Keratinocyte (primary cell): ENCODE measurements around the gene NLRP14. TPM values are rescaled to one million over a fixed set of nuclear protein-coding genes. Genes with fewer than 3 reads are reported as not detected.

ENCODE experiments used
- DNase-seq: peaks from one replicate; pipeline ENCODE4 v3.0.0-alpha.2; 2011; ENCODE audit warnings: low read depth, missing footprints, low spot score
- FAIRE-seq: peaks from 2 replicates; lab custom pipeline; 2011; peaks lifted over from hg19 to GRCh38; lab: Jason Lieb, UNC
- H2AFZ ChIP-seq: 2 replicates; pipeline ENCODE4 v1.6.0; 2012; ENCODE audit warnings: low read length, control low read depth, inconsistent platforms; ENCODE audit not compliant: control insufficient read depth
- H3K27ac ChIP-seq: 2 replicates; pipeline ENCODE4 v1.5.1; 2011; ENCODE audit warnings: low read length; ENCODE audit not compliant: control insufficient read depth, insufficient read depth
- H3K27me3 ChIP-seq: 3 replicates; pipeline ENCODE4 v1.6.0; 2011; ENCODE audit warnings: low read length; ENCODE audit not compliant: control insufficient read depth, insufficient read depth; ENCODE audit errors: extremely low read depth
- H3K36me3 ChIP-seq, 2 experiments: 2 replicates in 1 of 2; 3 replicates in 1 of 2; pipeline ENCODE4 v1.5.1; 2011; ENCODE audit warnings: low read length in 2 of 2, mild to moderate bottlenecking in 1 of 2; ENCODE audit not compliant: control insufficient read depth in 2 of 2, insufficient read depth in 2 of 2; ENCODE audit errors: extremely low read depth in 1 of 2
- H3K4me1 ChIP-seq: 3 replicates; pipeline ENCODE4 v1.5.1; 2011; ENCODE audit warnings: low read length; ENCODE audit not compliant: control insufficient read depth, insufficient read depth; ENCODE audit errors: extremely low read depth
- H3K4me2 ChIP-seq: 3 replicates; pipeline ENCODE4 v1.6.0; 2011; ENCODE audit warnings: low read depth, low read length; ENCODE audit not compliant: control insufficient read depth, insufficient read depth; ENCODE audit errors: extremely low read depth
- H3K4me3 ChIP-seq, 3 experiments: fragments of 200-600 bp in 1 of 3; sonication (generic) in 1 of 3; 2 replicates in 2 of 3; 3 replicates in 1 of 3; pipeline ENCODE4 v1.5.1; 2011 to 2016; ENCODE audit warnings: low read length in 3 of 3, mild to moderate bottlenecking in 3 of 3, control low read depth in 2 of 3, inconsistent platforms in 1 of 3, low read depth in 1 of 3, mixed read lengths in 1 of 3, mixed run types in 1 of 3, moderate library complexity in 1 of 3; ENCODE audit not compliant: control insufficient read depth in 2 of 3, insufficient read depth in 2 of 3; ENCODE audit errors: extremely low read depth in 1 of 3
- H3K79me2 ChIP-seq: 2 replicates; pipeline ENCODE4 v1.6.0; 2012; ENCODE audit warnings: low read length; ENCODE audit not compliant: control insufficient read depth, insufficient read depth
- H3K9ac ChIP-seq: 3 replicates; pipeline ENCODE4 v1.6.0; 2011; ENCODE audit warnings: low read length; ENCODE audit not compliant: control insufficient read depth, insufficient read depth; ENCODE audit errors: extremely low read depth
- H3K9me1 ChIP-seq: 3 replicates; pipeline ENCODE4 v1.6.0; 2011; ENCODE audit warnings: low read length; ENCODE audit not compliant: control insufficient read depth, insufficient read depth; ENCODE audit errors: extremely low read depth
- H3K9me3 ChIP-seq: 2 replicates; pipeline ENCODE4 v1.5.1; 2012; ENCODE audit warnings: low read depth, low read length; ENCODE audit not compliant: control insufficient read depth
- H4K20me1 ChIP-seq: 3 replicates; pipeline ENCODE4 v1.6.0; 2011; ENCODE audit warnings: low read length; ENCODE audit not compliant: control insufficient read depth, insufficient read depth; ENCODE audit errors: extremely low read depth
- EZH2 ChIP-seq: IDR thresholded peaks from one replicate; pipeline ENCODE4 v1.6.1; 2012; ENCODE audit warnings: inconsistent platforms, mild to moderate bottlenecking, low read length, moderate library complexity
- dilution Hi-C: fragments of 300-500 bp; cut with MboI; formaldehyde crosslinking; loops from one replicate; pipeline ENCODE4 v1.7.0; 2020; ENCODE audit warnings: low sequenced_read_pairs; ENCODE audit not compliant: extremely low pct_ligation_motif_present
- polyA plus RNA-seq, 5 experiments: library from polyadenylated mRNA; depleted of rRNA in 3 of 5; stranded (reverse) in 3 of 5; stranded (forward) in 1 of 5; unstranded in 1 of 5; fragments of >200 nt; gene quantifications; 1 replicate in 1 of 5; 2 replicates in 3 of 5; 3 replicates in 1 of 5; pipeline versions ENCODE4 v1.2.1 to v1.2.3, GENCODE V29; 2011 to 2012; ENCODE audit warnings: missing spikeins in 2 of 5, low read depth in 1 of 5, low replicate concordance in 1 of 5
- TF ChIP-seq, protein P1 (sequence below), 3 experiments: IDR thresholded peaks in 1 of 3; conservative IDR thresholded peaks in 1 of 3; optimal IDR thresholded peaks in 1 of 3; 2 replicates in 2 of 3; 3 replicates in 1 of 3; pipeline versions ENCODE3 to v1.5.1; 2011; ENCODE audit warnings: low read length in 3 of 3, mild to moderate bottlenecking in 3 of 3, moderate library complexity in 2 of 3, control low read depth in 1 of 3, inconsistent platforms in 1 of 3; ENCODE audit not compliant: insufficient read depth in 2 of 3; ENCODE audit errors: extremely low read depth in 1 of 3

The NLRP14 gene
- polyA plus RNA-seq, 1 donor (not counting 4 experiments of a cell fraction or from before 2014, with no cell fraction given): 0.03 TPM

DNA sequence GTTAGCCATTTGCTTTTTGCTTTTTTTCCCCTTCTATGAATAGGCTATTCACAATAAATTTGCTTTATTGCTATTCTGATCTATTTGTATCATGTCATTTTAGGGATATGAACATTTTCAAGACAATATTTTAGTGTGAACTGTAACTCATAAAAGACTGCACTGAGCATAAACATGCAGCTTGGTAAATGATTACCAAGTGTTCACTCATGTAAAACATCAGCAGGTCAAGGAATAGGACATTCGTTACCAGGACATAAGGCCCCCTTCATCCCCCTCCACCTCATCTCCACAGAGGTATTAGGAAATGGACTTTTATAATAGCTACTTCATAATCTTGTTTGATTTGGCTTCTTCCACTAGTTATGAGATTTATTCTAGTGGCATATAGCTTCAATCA lies 12.4 kb downstream of the NLRP14 start:
- no peaks in the 10 kb centered on the region for H3K79me2 ChIP-seq
- no peaks in the 10 kb centered on the region for H4K20me1 ChIP-seq
- H3K27me3 ChIP-seq: no peaks in the 10 kb centered on the region
- H2AFZ ChIP-seq: no peak overlapping the region
- no peaks in the 10 kb centered on the region for H3K9me3 ChIP-seq
- H3K4me3 ChIP-seq: no peak overlapping the region
- FAIRE-seq: no peak
- no peak overlapping the region for H3K27ac ChIP-seq
- no peaks in the 10 kb centered on the region for H3K9me1 ChIP-seq
- H3K9ac ChIP-seq: no peak overlapping the region
- no peak for DNase-seq
- no peak overlapping the region for H3K4me2 ChIP-seq
- dilution Hi-C loops: no loop called here
- no peak for TF ChIP-seq EZH2
- TF ChIP-seq, protein P1, sequence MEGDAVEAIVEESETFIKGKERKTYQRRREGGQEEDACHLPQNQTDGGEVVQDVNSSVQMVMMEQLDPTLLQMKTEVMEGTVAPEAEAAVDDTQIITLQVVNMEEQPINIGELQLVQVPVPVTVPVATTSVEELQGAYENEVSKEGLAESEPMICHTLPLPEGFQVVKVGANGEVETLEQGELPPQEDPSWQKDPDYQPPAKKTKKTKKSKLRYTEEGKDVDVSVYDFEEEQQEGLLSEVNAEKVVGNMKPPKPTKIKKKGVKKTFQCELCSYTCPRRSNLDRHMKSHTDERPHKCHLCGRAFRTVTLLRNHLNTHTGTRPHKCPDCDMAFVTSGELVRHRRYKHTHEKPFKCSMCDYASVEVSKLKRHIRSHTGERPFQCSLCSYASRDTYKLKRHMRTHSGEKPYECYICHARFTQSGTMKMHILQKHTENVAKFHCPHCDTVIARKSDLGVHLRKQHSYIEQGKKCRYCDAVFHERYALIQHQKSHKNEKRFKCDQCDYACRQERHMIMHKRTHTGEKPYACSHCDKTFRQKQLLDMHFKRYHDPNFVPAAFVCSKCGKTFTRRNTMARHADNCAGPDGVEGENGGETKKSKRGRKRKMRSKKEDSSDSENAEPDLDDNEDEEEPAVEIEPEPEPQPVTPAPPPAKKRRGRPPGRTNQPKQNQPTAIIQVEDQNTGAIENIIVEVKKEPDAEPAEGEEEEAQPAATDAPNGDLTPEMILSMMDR (optimal IDR thresholded peaks at IDR 0.05 in 1 of 3, IDR thresholded peaks at IDR 0.05 in 1 of 3, conservative IDR thresholded peaks at IDR 0.05 in 1 of 3; ENCODE audit: extremely low read depth in 1 of 3, insufficient read depth in 2 of 3, low read length in 3 of 3): no peak
- H3K36me3 ChIP-seq: no peaks in the 10 kb centered on the region
- H3K4me1 ChIP-seq: no peaks in the 10 kb centered on the region

DNA sequence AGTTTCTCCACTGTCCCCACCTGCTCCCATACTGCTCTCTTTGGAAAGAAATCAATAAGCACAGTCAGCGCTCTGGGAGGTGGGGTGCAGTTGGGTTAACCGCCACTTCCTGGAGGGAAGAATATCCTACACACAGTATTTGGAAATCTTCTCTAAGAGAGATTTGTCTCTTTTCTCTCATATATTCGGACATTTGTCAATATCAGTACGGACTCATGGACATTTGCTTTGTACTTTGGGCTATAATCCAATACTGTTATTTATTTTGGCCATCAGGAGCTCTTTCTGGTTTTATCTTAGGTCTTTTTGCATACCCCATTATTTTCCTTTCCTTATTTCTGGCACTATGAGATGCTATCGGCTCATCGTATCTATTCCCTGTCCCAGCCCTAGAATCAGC lies 13.7 kb downstream of the NLRP14 start:
- FAIRE-seq (no peak), DNase-seq (no peak)
- no peaks in the 10 kb centered on the region for H3K9me1 ChIP-seq
- H3K4me1 ChIP-seq: no peaks in the 10 kb centered on the region
- H3K79me2 ChIP-seq: no peaks in the 10 kb centered on the region
- H3K36me3 ChIP-seq: no peaks in the 10 kb centered on the region
- no peak for TF ChIP-seq EZH2
- TF ChIP-seq, protein P1 (optimal IDR thresholded peaks at IDR 0.05 in 1 of 3, IDR thresholded peaks at IDR 0.05 in 1 of 3, conservative IDR thresholded peaks at IDR 0.05 in 1 of 3; ENCODE audit: extremely low read depth in 1 of 3, insufficient read depth in 2 of 3, low read length in 3 of 3): no peak
- H3K4me2 ChIP-seq: no peak overlapping the region
- H3K27ac ChIP-seq: no peak overlapping the region
- dilution Hi-C loops: no loop called here
- H3K9ac ChIP-seq: no peak overlapping the region
- H3K9me3 ChIP-seq: no peaks in the 10 kb centered on the region
- no peak overlapping the region for H3K4me3 ChIP-seq
- no peaks in the 10 kb centered on the region for H4K20me1 ChIP-seq
- H3K27me3 ChIP-seq: no peaks in the 10 kb centered on the region
- H2AFZ ChIP-seq: no peak overlapping the region
